Embryonic facial prominence (tissue), 1 donor: Measurements from ENCODE around the gene EIF4G2.

Source experiments
- DNase-seq: peaks from one replicate; pipeline ENCODE4 v3.0.0-alpha.2; 2016; ENCODE audit errors: extremely low spot score

Gene EIF4G2

DNA sequence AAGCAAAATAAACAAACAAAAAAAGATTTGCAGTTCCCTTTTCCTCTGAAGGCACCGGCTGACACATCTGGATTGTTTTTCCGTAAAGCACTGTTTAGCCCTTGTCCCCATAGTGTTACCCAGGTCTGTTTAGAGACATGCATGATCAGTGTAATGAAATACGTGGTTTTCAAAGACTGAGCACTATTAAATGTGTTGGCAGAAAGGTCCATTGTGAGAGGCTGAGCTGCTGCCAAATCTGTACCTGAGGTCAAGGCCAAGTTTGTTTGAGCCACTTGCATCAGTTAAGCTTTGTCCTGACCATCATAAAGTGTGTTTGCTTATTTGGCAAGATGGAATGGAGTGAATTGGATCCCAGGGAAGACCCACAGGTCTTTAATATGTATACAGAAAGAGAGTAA, 31.3 kb downstream of the EIF4G2 start:
- DNase-seq: no peak

DNA sequence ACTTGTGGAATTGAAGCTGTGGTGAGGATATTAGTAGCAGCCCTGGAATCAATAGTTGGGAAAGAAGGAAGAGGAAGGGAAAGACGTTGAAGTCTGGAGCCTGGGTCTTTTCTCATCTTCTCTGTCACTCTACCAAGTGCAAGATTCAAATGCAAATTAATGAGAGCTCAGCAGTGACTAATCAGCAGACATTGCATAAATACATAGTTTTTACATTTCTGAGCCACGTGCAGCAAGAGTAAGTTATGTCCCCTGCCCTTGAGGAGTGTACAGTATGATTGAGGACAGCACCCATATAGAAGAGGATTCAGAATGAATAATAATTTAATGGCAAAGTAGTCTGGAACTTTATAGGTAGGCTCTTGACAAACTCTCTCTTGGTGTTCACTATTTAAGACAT, 33.9 kb downstream of the EIF4G2 start:
- no peak for DNase-seq

DNA sequence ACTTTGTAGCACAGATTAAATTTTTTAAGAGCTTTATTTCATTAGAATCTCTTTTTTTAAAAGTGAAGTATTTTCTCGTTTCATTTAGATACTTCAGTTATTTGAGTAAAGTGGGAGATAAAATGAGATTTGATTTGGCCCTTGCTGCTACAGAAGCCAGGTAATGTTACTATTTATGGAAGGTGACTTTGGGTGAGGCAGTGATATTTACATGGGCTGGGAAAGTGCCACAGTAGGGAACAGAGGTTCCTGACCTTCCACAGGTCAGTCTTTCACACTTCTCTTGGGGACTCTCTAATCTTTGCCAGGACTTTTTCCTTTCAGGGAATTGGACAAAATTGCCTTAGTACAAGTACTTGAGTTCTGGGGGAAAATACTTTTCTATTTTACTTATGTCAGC, 37.3 kb downstream of the EIF4G2 start:
- DNase-seq: no peak

DNA sequence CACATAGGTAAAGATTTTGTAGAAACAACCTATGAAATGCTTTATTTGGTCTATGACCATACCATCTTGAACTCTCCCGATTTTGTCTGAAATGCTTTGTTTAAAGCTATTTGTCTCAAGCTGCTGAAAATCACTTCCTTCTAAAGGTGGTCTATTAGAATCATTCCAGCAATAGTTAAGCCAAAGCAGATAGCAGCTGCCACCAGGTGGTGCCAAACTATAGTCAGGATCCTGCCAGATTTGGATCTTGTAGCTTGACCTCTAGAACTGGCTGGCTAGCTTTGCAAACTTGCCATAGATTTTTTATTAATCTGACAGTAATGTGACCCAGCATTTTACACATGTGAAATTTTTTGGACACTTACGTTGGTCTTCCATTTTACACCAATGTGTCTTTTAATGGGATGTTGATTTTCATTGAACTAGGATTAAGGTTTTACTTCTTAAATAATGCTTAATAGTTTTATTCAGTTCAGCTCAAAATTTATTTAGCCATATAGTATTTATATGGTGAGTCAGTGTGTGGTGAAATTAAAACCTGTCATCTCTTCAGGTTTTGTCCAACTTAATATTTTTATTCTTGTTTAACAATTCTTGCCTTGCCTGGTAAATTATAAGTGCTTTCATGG, 38.0 kb downstream of the EIF4G2 start:
- no peak for DNase-seq

DNA sequence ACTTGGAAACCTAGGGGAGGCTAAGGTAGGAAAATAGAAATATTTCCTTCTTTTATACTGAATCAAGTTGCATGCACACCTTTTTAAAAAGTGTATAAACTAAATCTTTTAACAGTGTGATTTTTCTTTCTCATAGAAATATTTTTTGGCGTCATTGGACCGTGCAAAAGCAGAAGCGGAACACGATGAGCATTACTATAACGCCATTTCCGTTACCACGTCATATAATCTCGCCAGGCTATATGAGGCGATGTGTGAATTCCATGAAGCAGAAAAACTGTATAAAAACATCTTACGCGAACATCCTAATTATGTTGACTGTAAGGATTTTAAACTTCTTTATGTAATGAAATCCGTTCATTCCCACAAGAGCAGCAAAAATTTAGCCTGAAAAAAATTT, 44.3 kb downstream of the EIF4G2 start:
- DNase-seq: no peak

DNA sequence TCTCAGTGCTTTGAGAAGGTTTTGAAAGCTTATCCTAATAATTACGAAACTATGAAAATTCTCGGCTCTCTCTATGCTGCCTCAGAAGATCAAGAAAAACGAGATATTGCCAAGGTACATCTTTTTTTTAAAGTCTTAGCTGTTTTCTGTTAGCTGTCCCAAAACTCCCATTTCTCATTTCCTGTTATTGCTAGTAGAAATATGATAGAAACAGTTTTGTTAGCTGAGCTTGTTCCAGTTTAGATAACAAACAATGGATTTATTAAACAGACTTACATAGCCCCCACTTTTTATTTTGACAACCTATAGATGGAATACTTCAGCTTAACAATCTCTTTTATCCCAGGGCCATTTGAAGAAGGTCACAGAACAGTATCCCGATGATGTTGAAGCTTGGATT, 45.0 kb downstream of the EIF4G2 start:
- DNase-seq: no peak

DNA sequence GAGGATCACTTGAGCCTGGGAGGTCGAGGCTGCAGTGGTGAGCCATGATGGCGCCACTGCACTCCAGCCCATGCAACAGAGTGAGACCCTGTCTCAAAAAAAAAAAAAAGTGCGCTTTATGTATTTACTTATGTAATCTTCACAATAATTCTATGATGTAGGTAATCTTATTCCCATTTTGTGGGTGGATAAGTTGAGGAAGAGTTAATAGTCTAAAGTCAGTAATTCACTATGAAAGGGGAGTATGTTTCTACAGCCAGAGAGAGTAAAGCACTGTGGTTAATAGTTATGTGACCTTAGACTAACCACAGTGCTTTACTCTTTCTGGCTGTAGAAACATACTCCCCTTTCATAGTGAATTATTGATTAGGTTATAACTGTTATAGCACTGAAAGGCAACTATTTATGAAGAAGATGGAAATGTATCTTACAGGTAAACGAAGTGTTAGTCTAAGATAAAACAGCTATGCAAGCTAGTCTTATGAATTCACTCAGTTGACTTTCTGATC, 45.8 kb downstream of the EIF4G2 start:
- DNase-seq: no peak

DNA sequence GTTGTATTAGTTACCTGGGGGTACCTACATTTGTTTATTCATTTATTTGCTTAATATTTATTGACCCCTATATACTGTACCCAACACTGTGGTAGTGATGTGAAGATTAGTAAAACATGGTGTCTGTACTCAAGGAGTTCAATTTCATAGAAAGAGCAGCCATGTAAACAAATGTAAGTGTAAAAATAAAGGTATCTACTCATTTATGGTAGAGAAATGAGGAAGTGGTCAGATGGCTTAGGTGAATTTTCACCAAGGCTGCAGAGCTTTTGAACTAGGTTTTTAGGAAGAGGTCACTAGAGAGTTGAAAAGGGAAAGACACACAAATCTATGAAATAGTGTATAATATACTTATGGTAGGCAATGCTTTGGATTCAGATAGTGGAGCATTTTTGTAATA, 46.5 kb downstream of the EIF4G2 start:
- no peak for DNase-seq

DNA sequence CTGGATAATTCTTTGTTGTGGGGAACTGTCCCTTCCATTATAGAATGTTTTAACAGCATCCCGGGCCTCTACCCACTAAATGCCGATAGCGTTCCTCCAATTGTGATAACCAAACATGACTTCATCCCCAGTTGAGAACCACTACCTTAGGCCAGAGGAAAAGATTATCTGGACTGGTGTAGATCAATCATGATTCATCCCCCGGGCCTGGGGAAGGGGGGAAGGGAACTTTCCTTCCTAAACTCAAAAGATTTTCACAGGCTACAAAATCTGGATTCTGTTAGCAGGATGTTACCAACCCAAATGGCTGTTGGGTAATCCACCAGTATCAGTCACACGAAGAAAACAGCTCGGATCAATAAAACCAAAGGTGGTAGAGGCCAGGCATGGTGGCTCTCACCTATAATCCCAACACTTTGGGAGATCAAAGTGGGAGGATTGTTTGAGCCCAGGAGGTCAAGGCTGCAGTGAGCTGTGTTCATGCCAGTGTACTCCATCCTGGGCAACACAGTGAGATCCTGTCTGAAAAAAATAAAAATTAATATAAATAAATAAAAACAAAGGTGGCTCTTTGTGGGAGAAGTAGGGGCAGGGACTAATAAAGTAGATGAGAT, 47.5 kb downstream of the EIF4G2 start:
- DNase-seq: no peak

DNA sequence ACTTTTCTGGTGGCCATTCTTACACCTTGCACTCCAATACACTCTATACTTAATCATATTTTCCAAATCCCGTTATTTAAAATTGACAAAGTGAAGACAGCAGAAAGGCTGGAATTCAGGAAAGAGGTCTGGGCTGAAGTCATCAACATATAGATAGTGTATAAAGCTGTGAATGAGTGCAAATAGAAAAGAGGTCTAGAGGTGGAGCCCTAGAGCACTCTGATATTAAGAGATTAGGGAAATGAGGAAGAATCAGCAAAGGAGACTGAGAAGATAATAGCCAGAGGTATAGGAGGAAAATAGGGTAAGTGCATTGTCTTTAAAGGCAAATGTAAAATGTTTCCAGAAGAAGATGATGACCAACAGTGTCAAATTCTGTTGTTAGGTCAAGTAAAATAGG, 49.8 kb downstream of the EIF4G2 start:
- DNase-seq: no peak

DNA sequence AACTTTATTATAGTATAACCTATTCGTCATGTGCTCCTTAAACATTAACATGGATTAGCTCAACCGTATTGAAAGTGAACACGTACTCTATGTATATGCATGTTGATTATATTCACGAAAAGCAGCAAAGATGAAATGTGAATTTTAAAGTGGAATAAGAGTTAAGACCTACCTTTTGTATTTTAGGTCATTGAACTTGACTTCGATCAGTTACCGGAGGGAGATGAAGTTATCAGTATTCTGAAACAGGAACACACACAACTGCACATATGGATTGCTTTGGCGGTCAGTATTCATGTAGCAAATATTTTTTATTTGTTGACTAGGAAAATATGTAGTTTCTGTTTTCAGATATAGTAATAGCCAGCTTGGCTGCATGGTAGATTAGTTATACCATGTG, 56.2 kb downstream of the EIF4G2 start:
- DNase-seq: no peak

DNA sequence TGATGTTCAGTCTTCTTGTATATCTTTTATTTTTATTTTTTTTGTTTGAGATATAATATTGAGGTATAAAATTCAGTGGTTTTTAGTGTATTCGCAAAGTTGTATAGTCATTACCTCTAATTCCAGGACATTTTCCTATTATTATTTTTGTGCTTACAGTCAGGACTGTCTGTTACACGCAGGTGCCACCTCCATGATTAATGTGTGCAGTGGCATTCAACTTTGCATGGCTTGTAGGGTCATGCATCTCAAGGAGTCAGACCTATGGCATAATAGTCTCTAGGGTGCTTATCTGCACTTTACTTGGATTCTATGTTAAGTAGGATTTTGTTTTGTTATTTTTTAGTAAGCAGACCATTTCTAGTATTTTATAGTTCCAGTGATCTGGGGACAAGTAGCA, 56.7 kb downstream of the EIF4G2 start:
- no peak for DNase-seq

DNA sequence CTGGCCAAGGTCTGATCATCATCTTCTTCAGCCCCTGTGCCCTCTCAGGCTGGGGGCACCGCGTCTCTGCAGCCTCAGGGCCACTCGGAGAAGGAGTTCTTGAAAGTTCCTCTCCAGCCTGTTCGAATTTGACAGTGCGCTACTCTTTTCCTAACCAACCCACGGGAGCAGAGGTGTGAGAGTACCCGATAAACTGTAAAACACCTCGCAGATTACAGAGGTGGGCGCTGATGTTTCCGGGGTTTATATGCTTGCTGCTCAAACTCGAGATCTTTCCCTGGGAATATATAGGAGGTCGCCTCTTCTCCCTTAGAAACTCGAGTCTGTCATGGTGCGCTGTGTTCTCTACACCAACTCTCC, 57.2 kb downstream of the EIF4G2 start:
- no peak for DNase-seq

DNA sequence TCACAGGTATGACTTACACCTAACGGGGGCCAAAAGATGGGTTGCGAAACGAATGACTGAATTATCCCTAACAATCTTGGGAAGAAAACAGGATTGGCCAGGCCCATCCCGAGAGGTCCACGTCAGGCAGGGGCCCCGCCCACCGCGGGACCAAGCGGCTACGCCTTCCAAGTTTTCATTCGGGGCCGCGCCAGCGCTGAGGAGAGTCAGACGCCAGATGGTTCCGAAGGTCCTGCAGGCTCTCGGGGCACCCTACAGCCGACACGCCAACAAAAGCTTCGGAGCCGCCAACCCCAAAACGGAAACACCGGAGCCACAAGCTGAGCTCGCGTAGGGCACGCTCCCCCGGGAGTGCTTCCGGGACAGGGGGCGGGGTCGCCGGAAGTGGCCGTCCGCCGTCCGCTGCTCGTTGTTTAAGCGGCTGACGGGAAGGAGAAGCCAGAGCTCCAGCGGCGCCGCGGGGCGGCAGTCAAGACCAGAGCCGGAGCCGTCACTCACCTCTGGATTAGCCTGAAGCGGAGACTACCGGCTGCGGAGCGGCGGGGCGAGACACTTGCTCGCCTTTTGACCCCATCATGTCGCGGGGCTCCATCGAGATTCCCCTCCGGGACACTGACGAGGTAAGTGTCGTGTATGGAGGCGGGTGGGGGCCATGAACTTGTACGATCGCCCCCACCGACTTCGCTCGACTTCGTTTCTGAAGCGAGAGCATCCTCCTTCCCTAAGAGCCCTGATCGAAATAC, 57.7 kb downstream of the EIF4G2 start, which contains the start of gene CTR9:
Gene CTR9 (plus strand): TSS at position 409 of the 743 bp plus-strand sequence. CDS start 167 bp downstream, at position 576.
- DNase-seq: peak; percentile 77

DNA sequence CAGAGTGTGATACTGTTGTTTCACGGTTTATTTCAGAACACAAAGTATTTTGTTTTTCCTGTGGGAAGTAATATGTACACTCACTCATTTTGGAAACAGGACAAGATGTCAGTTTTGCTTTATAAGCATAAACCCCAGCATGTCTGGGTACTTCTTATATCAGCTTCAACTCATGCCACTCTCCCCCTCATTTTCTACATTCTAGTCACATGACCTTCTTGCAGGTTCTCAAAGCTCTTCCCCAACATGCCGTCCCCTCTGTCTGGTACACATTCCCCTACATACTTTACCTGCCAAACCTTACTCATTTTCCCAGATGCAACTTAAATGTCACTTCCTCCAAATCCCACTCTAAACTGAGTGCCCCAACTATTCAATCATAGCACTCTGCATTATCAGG, 59.2 kb downstream of the EIF4G2 start:
- DNase-seq: no peak

DNA sequence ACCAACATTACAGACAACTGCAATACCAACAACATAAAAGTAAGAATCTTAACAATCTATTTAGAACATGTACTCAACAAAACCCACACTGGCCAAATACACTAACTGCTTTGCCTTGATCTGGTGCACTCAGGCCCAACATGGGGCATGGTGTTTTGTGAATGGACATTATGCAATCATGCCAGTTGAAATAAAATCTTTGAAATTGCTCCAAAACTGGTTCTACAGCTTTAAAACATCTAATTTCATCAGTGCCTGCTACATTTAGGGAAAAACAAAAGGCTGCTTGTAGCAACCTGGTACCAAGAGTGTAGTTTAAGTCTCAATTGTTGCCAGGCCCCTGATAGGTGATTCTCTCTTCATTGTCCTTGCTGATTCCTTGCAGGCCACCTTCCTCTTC, 61.0 kb downstream of the EIF4G2 start:
- DNase-seq: no peak
